ENCODE data around the gene APBA2.
"Not testable (repeated sequence)": the region's sequence is repeated elsewhere in the genome, so short reads cannot be mapped to it uniquely, and the experiment has no call there.

DNA sequence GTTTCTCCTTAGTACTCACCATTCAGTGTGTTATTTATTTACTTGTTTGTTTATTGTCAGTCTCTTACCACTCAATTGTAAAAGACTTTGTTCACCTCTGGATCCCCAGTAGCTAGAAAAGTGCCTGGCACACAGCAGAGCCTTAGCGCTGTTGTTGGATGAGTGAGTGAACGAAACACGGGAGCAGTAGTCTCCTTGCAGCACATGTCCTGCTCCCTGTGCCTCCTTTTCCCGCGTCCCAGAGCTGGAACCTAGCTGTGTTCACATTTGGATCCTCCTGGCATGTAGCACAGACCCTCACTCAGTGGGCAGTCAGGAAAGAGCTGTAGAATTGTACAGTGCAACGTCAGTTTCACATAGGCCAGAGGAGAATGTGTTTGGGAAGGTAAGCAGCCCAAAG lies 4.1 kb downstream of the APBA2 start:
- TF ChIP-seq NFYC (CRISPR knock-in tag; IDR thresholded peaks at IDR 0.05); ZNF550 (CRISPR knock-in tag; IDR thresholded peaks at IDR 0.05; ENCODE audit: borderline replicate concordance); ZBTB26 (CRISPR knock-in tag; IDR thresholded peaks at IDR 0.05; ENCODE audit: borderline replicate concordance); ZNF292 (CRISPR knock-in tag; IDR thresholded peaks at IDR 0.05; ENCODE audit: borderline replicate concordance, low read depth); PRDM15 (CRISPR knock-in tag; IDR thresholded peaks at IDR 0.05); TBX3 (IDR thresholded peaks at IDR 0.05; ENCODE audit: borderline replicate concordance); RBM22 (optimal IDR thresholded peaks at IDR 0.05; ENCODE audit: low read length); POLR2A (IDR thresholded peaks at IDR 0.05; ENCODE audit: insufficient read depth in 1 of 2, low read depth in 2 of 2, low read length in 2 of 2); TP53 (CRISPR knock-in tag; conservative IDR thresholded peaks at IDR 0.05); ZNF589 (CRISPR knock-in tag; conservative IDR thresholded peaks at IDR 0.05); ELF4 (CRISPR knock-in tag; IDR thresholded peaks at IDR 0.05; ENCODE audit: borderline replicate concordance); MAFF (IDR thresholded peaks at IDR 0.05; ENCODE audit: low read depth, low read length); NR2F6 (IDR thresholded peaks at IDR 0.05); NR2F6 (CRISPR knock-in tag; IDR thresholded peaks at IDR 0.05): not testable (repeated sequence)
- TF ChIP-seq, protein P1, sequence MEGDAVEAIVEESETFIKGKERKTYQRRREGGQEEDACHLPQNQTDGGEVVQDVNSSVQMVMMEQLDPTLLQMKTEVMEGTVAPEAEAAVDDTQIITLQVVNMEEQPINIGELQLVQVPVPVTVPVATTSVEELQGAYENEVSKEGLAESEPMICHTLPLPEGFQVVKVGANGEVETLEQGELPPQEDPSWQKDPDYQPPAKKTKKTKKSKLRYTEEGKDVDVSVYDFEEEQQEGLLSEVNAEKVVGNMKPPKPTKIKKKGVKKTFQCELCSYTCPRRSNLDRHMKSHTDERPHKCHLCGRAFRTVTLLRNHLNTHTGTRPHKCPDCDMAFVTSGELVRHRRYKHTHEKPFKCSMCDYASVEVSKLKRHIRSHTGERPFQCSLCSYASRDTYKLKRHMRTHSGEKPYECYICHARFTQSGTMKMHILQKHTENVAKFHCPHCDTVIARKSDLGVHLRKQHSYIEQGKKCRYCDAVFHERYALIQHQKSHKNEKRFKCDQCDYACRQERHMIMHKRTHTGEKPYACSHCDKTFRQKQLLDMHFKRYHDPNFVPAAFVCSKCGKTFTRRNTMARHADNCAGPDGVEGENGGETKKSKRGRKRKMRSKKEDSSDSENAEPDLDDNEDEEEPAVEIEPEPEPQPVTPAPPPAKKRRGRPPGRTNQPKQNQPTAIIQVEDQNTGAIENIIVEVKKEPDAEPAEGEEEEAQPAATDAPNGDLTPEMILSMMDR (CRISPR knock-in tag; IDR thresholded peaks at IDR 0.05) = not testable (repeated sequence)

All from HepG2 (cell line).